Measurements from ENCODE around the gene PHLPP1.
A peak's percentile ranks its signal among the peaks of the same experiment; 100 is the strongest.

PHLPP1 gene

GRCh38 chr18:62857263-62857976, 142.1 kb downstream of the PHLPP1 start:
- no peak for DNase-seq

GRCh38 chr18:62860062-62860461, 144.7 kb downstream of the PHLPP1 start:
- no peak for DNase-seq

GRCh38 chr18:62862466-62862865, 147.1 kb downstream of the PHLPP1 start:
- DNase-seq: no peak

DNA sequence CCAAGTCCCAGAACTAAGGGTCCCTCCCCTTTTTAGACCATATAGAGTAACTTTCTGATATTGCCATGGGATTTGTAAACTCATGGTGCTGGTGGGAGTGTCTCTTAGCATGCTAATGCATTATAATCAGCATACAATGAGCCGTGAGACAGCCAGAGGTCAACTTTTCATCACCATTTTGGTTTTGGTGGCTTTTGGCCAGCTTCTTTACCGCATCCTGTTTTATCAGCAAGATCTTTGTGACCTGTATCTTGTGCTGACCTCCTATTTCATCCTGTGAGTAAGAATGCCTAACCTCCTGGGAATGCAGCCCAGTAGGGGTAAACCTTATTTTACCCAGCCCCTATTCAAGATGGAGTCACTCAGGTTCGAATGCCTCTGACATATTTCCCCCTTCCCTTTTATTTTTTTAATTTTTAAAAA, 148.2 kb downstream of the PHLPP1 start:
- DNase-seq: no peak

DNA sequence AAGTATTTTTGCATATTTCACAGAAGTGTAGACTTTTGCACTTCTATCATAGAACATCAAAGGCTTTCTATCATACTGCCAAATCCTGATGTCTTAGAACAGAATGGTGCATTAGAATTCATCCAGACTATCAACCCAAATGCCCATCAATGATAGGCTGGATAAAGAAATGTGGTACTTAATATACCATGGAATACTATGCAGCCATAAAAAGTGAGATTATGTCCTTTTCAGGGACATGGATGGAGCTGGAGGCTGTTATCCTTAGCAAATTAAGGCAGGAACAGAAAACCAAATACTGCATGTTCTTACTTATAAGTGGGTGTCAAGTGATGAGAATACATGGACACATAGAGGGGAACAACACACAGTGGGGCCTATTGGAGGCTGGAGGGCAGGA, 150.2 kb downstream of the PHLPP1 start:
- no peak for DNase-seq

DNA sequence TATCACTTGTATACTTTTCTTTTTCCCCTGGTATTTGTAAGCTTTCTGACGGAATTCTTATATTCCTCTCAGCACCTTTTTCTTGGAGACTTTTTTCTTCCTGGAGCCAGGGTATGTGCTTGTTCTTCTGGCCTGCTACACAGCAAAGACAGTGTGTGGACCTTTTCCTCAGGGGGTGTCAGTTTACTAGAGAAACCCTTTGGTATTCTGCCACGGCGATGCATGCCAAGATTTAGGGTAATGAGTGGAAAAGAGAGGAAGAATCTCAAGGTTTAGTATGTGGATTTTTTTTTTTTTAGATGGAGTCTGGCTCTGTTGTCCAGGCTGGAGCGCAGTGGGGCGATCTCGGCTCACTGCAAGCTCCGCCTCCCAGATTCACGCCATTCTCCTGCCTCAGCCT, 152.2 kb downstream of the PHLPP1 start:
- DNase-seq: no peak

DNA sequence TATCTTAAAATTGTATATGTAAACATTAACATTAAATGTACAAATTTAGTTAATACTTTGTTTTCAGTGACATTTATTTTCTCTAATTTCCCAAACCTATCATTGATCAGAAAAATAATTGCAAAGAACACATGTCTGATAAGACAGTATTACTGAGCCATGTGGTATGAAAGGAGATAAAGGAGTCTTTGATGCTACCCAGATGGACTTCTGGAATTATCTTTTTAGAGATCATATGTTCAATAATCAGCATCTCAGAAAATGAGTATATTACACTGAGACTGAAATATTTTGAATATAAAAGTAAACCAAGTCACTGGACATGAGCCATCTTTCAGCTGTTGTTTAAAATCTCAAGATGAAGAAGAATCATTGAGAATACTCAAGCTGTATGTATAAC, 153.3 kb downstream of the PHLPP1 start:
- no peak for DNase-seq

DNA sequence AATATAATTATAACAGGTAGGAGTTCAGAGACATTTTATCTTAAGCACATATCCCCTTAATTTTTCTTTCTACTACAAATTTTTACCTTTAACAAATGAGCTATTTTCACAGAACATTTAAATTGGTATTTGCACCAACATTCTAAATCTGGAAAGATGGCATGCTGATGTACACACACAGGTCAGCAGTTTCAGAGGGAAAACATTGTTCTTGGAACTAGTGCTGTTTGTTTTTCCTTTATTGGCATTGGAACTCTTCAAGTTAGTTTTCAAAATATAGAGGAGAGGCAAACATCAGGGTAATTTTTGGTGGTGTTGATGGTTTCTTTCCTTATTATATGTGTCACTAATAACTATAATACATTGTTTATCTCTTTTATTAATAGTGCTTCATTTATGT, 155.3 kb downstream of the PHLPP1 start:
- no peak for DNase-seq

DNA sequence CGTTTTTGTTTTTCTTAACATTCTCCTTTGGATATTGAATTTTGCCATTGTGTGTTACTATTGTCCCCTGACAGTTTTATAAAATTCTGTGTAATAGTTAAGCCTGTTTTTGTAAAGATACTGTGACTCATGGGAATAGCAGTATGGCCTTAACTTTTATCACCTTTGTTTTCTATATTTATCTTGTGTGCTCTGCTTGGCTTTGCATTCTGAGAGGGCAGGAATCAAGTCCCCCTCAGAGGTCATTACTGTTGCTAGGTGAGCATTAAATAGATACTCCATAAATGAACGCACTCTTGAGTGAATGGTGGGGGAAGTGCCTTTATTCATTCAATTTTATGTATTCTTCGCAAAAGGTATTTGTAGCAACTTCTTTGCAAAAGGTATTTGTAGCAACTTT, 160.0 kb downstream of the PHLPP1 start:
- DNase-seq: no peak

GRCh38 chr18:62876111-62876510, 160.8 kb downstream of the PHLPP1 start:
- DNase-seq: no peak

GRCh38 chr18:62876828-62877227, 161.5 kb downstream of the PHLPP1 start:
- no peak for DNase-seq

GRCh38 chr18:62877411-62878221, 162.3 kb downstream of the PHLPP1 start:
- DNase-seq: no peak

- no peak for DNase-seq
These were observed 163.0 kb downstream of the PHLPP1 start for GRCh38 chr18:62878305-62878704.

GRCh38 chr18:62880034-62880433, 164.7 kb downstream of the PHLPP1 start:
- DNase-seq: no peak

DNA sequence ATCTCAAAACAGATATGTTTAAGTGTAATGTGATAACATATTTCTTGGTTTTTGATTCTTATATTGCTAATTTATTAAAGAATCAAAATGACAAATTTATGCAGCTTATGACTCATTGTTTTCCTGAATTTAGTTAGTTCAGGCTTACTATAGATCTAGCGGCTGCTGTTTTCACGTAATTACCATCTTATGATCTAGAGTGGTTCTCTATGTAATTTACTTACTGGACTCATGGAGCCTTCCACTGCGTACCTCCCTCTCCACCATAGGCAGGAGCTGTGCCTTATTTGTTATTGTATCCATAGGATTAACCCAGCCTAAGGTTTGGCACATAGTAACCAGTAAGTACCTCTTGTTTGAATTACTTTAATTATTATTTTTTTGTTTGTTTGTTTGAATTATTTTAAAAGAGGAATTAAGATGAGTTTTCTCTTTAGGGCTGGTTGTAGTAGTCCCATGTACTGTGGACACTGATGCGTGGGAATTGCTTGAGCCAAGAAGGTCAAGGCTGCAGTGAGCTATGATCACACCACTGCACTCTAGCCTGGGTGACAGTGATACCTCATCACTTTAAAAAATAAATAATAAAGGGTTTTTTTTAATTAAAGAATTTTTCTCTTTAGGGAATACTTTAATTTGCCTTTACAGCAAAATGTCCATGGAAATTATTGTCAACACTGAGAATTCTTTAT, 165.5 kb downstream of the PHLPP1 start:
- DNase-seq: no peak

- DNase-seq: peak in 1 of 2 experiments; percentile 12
These were observed 166.2 kb downstream of the PHLPP1 start for GRCh38 chr18:62881509-62882016.

DNA sequence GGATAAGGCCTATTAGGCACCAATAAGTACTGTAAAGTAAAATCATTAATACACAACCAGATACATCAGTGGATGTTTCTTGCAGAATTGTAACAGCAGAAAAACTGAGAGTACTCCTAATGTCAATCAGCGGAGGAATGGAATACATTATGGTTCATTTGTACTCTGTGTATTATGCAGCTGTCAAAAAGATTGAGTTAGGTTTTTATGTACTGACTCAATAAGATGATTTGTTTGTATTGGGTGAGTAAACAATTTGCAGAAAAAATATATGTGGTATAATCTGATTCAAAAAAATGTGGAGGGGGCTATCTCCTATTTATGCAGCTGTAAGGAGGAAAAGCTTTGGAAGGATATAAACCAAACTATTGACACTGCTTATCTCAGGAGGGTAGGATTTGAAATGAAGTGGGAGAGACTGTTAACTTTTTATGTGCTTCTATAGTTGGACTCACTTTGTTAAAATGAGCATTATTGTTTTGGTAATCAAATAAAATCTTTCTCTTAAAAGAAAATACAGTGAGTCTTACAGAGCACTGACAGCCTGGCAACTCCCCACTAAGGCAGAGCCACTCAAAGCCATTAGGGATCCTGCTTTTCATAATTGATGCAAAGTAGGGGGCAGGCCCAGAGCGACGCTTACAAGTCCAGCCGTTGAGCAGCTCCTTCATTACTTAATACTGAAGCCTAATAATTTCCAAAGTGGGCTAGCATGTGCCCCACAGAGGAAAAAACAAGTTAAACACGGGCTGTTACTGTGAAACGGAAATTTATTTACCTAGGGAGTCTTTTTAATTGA, 168.8 kb downstream of the PHLPP1 start:
- DNase-seq: no peak

- DNase-seq: no peak
These were observed 170.5 kb downstream of the PHLPP1 start for GRCh38 chr18:62885804-62886203.

- no peak for DNase-seq
These were observed 179.5 kb downstream of the PHLPP1 start for GRCh38 chr18:62894681-62895390.

DNA sequence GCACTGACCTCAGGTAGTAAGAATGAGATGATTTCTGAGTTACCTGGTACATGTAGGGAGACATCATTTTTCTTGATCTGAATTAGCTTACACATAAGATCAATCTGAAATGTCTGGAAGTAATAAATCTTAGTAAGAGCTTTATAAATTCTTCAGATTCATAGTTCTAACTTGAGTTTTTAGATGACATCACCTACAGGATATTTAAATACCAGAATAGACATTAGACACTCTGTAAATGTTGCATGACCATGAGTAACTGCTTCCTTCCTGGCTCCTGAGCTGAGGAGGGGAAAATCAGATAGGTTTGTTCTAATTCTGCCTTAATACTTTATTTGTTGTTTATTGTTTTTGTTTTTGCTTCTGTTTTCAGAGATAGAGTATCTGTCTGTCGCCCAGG, 181.8 kb downstream of the PHLPP1 start:
- no peak for DNase-seq

DNA sequence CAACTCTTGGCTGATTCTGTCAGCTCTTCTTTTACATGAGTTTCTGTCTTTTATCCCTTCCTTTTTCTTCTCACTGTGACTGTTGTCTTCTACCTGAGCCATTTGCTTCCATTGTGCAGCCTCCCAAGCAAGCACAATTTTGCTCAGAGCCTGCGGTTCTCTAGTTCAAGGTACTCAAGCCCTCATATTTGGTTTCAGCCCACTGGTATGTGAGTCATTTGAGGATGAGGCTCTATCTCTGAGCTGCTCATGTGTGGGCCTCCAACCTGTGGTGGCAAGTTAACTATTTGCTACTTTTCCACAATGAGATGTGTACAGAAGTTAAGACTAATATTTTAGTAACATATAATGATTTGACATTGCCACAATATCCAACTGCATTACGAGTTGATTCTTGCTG, 183.0 kb downstream of the PHLPP1 start:
- DNase-seq: peak in 1 of 2 experiments; percentile 15

DNA sequence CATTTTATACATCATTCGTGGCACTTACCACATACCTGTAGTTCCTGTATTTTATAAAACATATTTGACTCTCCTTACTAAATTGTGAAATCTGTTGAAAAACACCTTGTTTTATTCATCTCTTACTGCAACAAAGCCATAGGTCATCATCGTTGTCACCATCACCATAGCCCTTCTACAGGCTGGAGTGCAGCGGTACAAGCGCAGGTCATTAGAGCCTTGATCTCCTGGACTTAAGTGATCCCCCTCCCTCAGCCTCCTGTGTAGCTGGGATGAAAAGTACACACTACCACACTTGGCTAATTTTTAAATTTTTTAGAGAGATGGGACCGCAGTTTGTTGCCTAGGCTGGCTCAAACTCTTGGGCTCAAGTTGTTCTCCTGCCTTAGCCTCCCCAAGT, 184.2 kb downstream of the PHLPP1 start:
- DNase-seq: no peak

Data from activated CD4-positive, alpha-beta T cell treated with anti-CD3 and anti-CD28 coated beads, Interleukin-2, amount 50 U/mL, for 48 hours (primary cell).